PFSK-1 (cell line): Measurements from ENCODE around the gene HOXA6.

Experiments used
- FOXP2 ChIP-seq: optimal IDR thresholded peaks from 2 replicates; pipeline ENCODE3; 2011; ENCODE audit warnings: borderline replicate concordance, control low read depth, inconsistent platforms; ENCODE audit not compliant: insufficient read depth; ENCODE audit errors: extremely low read length, extremely low read depth
- POLR2AphosphoS5 ChIP-seq: IDR thresholded peaks from 2 replicates; pipeline ENCODE4 v1.6.1; 2012; ENCODE audit warnings: low read depth, mild to moderate bottlenecking, control low read depth, low read length, moderate library complexity
- SIN3A ChIP-seq: IDR thresholded peaks from 2 replicates; pipeline ENCODE4 v1.6.1; 2012; ENCODE audit warnings: mild to moderate bottlenecking, low read length, moderate library complexity, borderline replicate concordance; ENCODE audit not compliant: insufficient read depth
- TAF1 ChIP-seq: IDR thresholded peaks from 2 replicates; pipeline ENCODE4 v1.6.1; 2012; ENCODE audit warnings: low read length, control low read depth, borderline replicate concordance; ENCODE audit not compliant: insufficient read depth
- TF ChIP-seq, protein P1 (sequence below), 2 experiments: IDR thresholded peaks; 2 replicates each; pipeline versions ENCODE4 v1.6.1 to v1.8.0; 2011 to 2012; ENCODE audit warnings: low read depth in 2 of 2, low read length in 2 of 2, control low read depth in 1 of 2, inconsistent platforms in 1 of 2, mild to moderate bottlenecking in 1 of 2, moderate library complexity in 1 of 2; ENCODE audit not compliant: insufficient read depth in 1 of 2

Gene HOXA6

DNA sequence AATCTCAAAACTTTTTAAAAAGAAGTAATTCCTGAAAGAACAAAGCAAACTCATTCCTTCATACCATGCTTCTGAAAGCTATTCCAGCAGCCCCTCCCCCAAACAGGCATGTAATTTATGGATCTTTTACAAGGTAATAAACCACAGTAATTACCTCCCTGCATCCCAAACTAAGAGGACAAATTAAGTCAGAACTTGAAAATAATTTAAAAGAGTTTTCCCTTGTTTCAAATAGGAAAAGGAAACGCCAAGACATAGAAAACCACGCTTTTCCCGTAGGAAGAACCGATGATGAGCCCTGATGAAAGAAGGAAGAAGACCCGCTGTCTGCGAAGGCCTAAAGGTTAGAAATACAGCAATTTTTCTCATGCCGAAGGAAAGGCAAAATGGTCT lies 25.9 kb downstream of the HOXA6 start:
- TF ChIP-seq TAF1, result no peak
- TF ChIP-seq POLR2AphosphoS5, result no peak
- TF ChIP-seq, protein P1, sequence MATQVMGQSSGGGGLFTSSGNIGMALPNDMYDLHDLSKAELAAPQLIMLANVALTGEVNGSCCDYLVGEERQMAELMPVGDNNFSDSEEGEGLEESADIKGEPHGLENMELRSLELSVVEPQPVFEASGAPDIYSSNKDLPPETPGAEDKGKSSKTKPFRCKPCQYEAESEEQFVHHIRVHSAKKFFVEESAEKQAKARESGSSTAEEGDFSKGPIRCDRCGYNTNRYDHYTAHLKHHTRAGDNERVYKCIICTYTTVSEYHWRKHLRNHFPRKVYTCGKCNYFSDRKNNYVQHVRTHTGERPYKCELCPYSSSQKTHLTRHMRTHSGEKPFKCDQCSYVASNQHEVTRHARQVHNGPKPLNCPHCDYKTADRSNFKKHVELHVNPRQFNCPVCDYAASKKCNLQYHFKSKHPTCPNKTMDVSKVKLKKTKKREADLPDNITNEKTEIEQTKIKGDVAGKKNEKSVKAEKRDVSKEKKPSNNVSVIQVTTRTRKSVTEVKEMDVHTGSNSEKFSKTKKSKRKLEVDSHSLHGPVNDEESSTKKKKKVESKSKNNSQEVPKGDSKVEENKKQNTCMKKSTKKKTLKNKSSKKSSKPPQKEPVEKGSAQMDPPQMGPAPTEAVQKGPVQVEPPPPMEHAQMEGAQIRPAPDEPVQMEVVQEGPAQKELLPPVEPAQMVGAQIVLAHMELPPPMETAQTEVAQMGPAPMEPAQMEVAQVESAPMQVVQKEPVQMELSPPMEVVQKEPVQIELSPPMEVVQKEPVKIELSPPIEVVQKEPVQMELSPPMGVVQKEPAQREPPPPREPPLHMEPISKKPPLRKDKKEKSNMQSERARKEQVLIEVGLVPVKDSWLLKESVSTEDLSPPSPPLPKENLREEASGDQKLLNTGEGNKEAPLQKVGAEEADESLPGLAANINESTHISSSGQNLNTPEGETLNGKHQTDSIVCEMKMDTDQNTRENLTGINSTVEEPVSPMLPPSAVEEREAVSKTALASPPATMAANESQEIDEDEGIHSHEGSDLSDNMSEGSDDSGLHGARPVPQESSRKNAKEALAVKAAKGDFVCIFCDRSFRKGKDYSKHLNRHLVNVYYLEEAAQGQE (IDR thresholded peaks at IDR 0.05; ENCODE audit: insufficient read depth in 1 of 2, low read depth in 2 of 2, low read length in 2 of 2), result no peak
- TF ChIP-seq FOXP2, result no peak
- no peak for TF ChIP-seq SIN3A

DNA sequence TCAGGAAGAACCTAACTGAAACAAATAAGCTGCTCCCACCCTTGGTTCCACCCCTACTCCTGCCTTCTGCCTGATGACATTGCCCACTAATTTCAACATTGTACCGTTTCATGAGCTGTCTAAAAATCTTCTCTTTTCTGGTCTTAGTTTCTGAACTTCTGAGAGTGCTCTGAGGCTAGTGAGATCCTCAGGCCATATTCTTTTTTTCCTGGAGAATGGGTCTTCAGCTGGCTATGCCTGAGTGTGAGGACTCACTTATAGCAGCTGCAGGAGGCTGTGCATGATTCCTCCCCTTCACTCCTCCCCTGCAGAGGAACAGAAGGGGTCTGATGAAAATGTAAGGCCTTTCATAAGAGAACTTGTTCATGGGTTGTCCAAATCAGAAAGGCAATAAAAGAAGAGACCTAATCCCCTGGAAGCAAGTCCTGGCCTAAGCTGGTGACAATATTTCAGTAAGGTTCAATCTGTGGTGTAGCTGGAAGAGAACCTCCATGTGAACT lies 28.1 kb downstream of the HOXA6 start:
- TF ChIP-seq POLR2AphosphoS5 (no peak), FOXP2 (no peak), SIN3A (no peak), TAF1 (no peak)
- TF ChIP-seq, protein P1 (IDR thresholded peaks at IDR 0.05; ENCODE audit: insufficient read depth in 1 of 2, low read depth in 2 of 2, low read length in 2 of 2), result no peak

DNA sequence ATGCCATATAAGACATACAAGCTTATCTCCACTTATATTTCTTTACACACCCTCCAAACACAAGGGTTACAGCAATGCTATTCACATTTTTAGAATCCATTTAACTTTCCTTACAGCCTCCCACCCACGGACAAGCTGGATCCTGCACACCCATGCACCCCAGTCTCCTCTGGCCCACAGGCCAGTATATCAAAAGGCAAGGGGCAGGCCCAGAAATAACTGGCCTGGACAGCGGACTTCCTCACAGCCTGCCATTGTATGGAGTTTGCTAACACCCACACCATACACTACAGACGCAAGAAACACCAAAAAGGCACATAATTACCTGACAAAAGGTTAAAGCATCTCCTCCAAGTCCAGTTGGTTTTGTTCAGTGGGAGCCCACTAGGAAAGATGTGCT lies 29.0 kb downstream of the HOXA6 start:
- TF ChIP-seq TAF1, result no peak
- TF ChIP-seq, protein P1 (IDR thresholded peaks at IDR 0.05; ENCODE audit: insufficient read depth in 1 of 2, low read depth in 2 of 2, low read length in 2 of 2), result no peak

DNA sequence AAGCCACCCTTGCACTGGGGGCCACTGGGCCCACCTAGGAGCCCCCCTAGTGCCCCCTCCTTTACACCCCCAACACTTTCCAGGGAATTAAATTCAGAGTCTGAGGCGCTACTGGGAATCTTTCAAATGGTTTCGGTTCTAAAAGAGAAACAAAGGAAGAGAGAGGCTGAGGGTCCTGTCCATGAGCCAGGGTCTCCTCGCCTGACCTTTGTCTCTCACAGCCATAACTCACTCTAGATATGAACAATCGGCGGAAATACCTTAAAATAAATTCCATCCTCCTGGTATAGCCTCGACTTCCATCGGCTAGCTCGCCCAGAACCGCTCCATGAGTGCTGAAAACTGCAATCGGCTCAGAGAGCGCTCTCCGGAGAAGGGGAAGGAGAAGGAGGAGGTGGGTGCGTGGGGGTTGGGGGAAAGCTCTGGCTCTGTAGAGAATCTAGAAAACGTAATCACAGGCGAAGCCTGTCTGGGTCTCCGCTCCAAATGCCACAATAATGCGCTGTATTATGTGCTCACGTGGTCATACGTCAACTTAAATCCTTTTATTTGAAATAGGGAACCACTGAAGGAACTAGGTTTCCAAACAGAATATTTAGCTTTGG lies 29.6 kb downstream of the HOXA6 start:
- TF ChIP-seq TAF1 (no peak), POLR2AphosphoS5 (no peak), SIN3A (no peak), FOXP2 (no peak)
- TF ChIP-seq, protein P1 (IDR thresholded peaks at IDR 0.05; ENCODE audit: insufficient read depth in 1 of 2, low read depth in 2 of 2, low read length in 2 of 2), result no peak
